Measurements from ENCODE around the gene C10orf67. TPM values are rescaled to one million over a fixed set of nuclear protein-coding genes. Genes with fewer than 3 reads are reported as not detected.
"Not testable (repeated sequence)": the region's sequence is repeated elsewhere in the genome, so short reads cannot be mapped to it uniquely, and the experiment has no call there.

The C10orf67 gene
- total RNA-seq, 4 donors from 2014 or later: 0.09 TPM; not detected in 3

DNA sequence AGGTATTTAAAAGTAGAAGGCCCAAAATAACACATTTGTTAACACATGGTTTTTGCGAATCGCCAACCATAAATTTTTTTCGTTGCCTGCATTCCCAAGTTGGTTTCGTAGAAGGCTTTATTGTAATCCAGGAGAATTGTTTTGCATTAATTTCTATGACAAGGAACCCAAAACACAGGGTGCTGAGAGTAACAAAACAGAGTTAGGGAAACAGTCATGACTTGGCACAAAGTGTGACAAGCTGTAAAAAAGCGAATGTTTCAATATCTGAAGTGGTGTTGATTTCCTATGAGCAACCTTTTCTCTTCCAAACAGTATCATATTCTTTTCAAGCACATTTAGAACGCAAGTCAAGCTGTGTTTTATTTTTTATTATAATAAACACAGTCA is 63.6 kb downstream of the C10orf67 start:
- in situ Hi-C loops (cut with MboI; ENCODE audit: low sequenced_read_pairs in 4 of 4) (no loop called here), intact Hi-C loops (cut with DNase I; ENCODE audit: low total_unique reads) (no loop called here)
- Histone ChIP-seq H3K36me3 (no peaks in the 10 kb centered on the region), H3K27me3 (no peaks in the 10 kb centered on the region), H3K9me3 (no peaks in the 10 kb centered on the region), H3K4me3 (no peak overlapping the region), H3K27ac (no peak overlapping the region), H3K4me1 (no peaks in the 10 kb centered on the region)
- ATAC-seq (no peak), DNase-seq (no peak)
- TF ChIP-seq POLR2A (IDR thresholded peaks at IDR 0.05): no peak
- no peak for TF ChIP-seq CTCF (IDR thresholded peaks at IDR 0.05 in 4 of 5, conservative IDR thresholded peaks at IDR 0.05 in 1 of 5)

DNA sequence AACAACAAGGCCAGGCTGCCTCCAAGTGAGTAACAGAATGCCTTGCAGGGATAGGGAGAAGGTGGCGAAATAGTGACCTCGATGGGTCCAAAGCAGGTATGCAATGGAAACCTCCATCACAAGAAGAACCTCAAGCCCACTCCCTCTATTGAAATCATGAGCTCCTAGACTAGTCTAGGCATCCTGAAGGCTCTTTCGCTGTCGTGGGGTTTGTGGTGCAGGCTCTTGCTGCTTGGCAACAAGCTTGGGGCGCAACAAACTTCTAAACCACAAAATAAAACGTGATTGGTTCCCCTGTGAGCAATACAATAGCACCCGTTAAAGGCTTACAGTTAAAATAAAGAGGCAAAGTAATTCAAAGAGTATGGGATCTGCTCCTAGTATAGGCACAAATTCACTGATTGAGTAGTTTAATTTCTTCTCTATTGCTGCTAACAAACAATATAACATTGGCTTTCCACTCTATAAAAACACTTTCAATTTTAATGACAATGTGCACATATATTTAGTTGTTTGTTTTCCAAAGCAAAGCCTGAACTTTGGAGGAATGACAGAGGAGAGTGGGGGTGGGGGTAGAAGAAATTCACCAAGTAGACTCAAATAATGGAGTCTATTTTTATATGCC is 64.1 kb downstream of the C10orf67 start:
- H3K36me3 ChIP-seq: no peaks in the 10 kb centered on the region
- H3K27me3 ChIP-seq: no peaks in the 10 kb centered on the region
- H3K4me3 ChIP-seq: no peak overlapping the region
- in situ Hi-C loops (cut with MboI; ENCODE audit: low sequenced_read_pairs in 4 of 4): no loop called here
- no peaks in the 10 kb centered on the region for H3K9me3 ChIP-seq
- H3K27ac ChIP-seq: no peak overlapping the region
- no peak for DNase-seq
- H3K4me1 ChIP-seq: no peaks in the 10 kb centered on the region
- no peak for ATAC-seq
- intact Hi-C loops (cut with DNase I; ENCODE audit: low total_unique reads): no loop called here
- no peak for TF ChIP-seq CTCF (IDR thresholded peaks at IDR 0.05 in 4 of 5, conservative IDR thresholded peaks at IDR 0.05 in 1 of 5)
- no peak for TF ChIP-seq POLR2A (IDR thresholded peaks at IDR 0.05)

DNA sequence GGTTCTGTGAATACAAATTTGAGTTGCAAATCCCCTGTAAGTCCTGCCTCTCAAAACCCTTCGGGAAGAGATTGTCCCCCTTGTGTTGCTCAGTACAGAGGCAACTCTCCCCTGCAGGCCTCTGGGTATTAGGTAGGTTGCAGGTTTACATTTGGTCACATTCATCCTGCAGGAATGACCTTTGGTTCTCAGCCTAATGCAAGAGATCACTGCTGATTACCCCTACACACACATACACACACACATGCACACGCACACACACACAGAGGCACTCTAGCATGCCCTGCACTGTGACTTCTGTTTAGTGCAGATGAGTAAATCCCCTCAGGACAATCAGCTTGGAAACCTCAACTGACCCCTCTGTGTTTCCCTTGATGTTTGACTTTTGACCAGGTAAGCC is 69.2 kb downstream of the C10orf67 start:
- H3K27ac ChIP-seq: no peak overlapping the region
- H3K4me3 ChIP-seq: no peak overlapping the region
- no peaks in the 10 kb centered on the region for H3K4me1 ChIP-seq
- TF ChIP-seq POLR2A (IDR thresholded peaks at IDR 0.05): no peak
- no peak for TF ChIP-seq CTCF (IDR thresholded peaks at IDR 0.05 in 4 of 5, conservative IDR thresholded peaks at IDR 0.05 in 1 of 5)
- no peak for ATAC-seq
- H3K9me3 ChIP-seq: no peaks in the 10 kb centered on the region
- no peaks in the 10 kb centered on the region for H3K36me3 ChIP-seq
- in situ Hi-C loops (cut with MboI; ENCODE audit: low sequenced_read_pairs in 4 of 4): no loop called here
- H3K27me3 ChIP-seq: no peaks in the 10 kb centered on the region
- intact Hi-C loops (cut with DNase I; ENCODE audit: low total_unique reads): no loop called here
- no peak for DNase-seq

DNA sequence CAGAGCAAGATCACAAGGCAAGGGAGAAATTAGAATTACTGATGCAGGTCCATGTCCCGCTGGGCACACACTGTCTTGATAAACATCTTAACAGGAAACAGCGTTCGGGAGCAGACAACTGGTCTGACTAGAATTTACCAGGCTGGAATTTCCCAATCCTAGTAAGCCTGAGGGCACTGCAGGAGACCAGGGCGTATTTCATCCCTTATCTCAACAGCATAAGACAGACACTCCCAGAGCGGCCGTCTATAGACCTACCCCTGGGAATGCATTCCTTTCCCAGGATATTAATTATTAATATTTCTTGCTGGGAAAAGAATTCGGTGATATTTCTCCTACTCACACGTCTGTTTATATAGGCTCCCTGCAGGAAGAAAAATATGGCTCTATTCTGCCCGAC is 70.4 kb downstream of the C10orf67 start:
- not testable (repeated sequence) for ATAC-seq, H3K9me3 ChIP-seq

DNA sequence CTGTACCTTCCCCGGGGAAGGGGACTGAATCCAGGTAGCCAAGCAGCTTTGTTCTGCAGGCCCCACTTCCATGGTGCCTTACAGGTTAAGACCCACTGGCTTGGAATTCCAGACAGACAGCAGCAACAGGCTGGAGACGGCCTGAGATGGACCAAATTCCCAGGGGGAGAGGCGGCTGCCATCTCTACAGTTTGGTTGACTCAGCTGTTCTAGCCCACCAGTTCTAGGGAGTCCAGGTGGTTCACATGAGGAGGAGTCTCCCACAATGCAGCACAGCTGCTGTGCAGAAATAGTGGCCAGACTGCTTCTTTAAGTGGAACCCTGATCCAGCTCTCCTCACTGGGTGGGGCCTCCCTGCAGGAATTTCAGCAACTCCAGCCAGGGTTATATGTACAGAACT is 74.1 kb downstream of the C10orf67 start:
- no peaks in the 10 kb centered on the region for H3K4me1 ChIP-seq
- H3K9me3 ChIP-seq: no peaks in the 10 kb centered on the region
- intact Hi-C loops (cut with DNase I; ENCODE audit: low total_unique reads): no loop called here
- no peaks in the 10 kb centered on the region for H3K36me3 ChIP-seq
- no peak overlapping the region for H3K27ac ChIP-seq
- no peak for DNase-seq
- TF ChIP-seq POLR2A (IDR thresholded peaks at IDR 0.05): no peak
- TF ChIP-seq CTCF (IDR thresholded peaks at IDR 0.05 in 4 of 5, conservative IDR thresholded peaks at IDR 0.05 in 1 of 5): no peak
- no peaks in the 10 kb centered on the region for H3K27me3 ChIP-seq
- H3K4me3 ChIP-seq: no peak overlapping the region
- no peak for ATAC-seq
- in situ Hi-C loops (cut with MboI; ENCODE audit: low sequenced_read_pairs in 4 of 4): no loop called here

More for the DNA sequence above, 70.4 kb downstream of the C10orf67 start:
- H3K4me1 ChIP-seq; intact Hi-C loops (cut with DNase I; ENCODE audit: low total_unique reads); H3K4me3 ChIP-seq; H3K36me3 ChIP-seq; DNase-seq; H3K27me3 ChIP-seq; H3K27ac ChIP-seq; in situ Hi-C loops (cut with MboI; ENCODE audit: low sequenced_read_pairs in 4 of 4): not testable (repeated sequence)
